ENCODE data around the gene PTER.
A peak's percentile ranks its signal among the peaks of the same experiment; 100 is the strongest.

PTER gene

GRCh38 chr10:16470747-16471146 lies 33.9 kb downstream of the PTER start:
- DNase-seq (ENCODE audit: low read depth, low spot score), result no peak

GRCh38 chr10:16472828-16473227 lies 36.0 kb downstream of the PTER start:
- DNase-seq (ENCODE audit: low read depth, low spot score), result no peak

- no peak for DNase-seq (ENCODE audit: low read depth, low spot score)
Measured at GRCh38 chr10:16477757-16478156, 40.9 kb downstream of the PTER start.

GRCh38 chr10:16478801-16479200 lies 42.0 kb downstream of the PTER start:
- DNase-seq (ENCODE audit: low read depth, low spot score), result no peak

GRCh38 chr10:16481052-16481728 lies 44.4 kb downstream of the PTER start:
- peak; percentile 2 for DNase-seq (ENCODE audit: low read depth, low spot score)

- no peak for DNase-seq (ENCODE audit: low read depth, low spot score)
Measured at GRCh38 chr10:16483241-16483917, 46.6 kb downstream of the PTER start.

GRCh38 chr10:16490511-16490910 lies 53.7 kb downstream of the PTER start:
- DNase-seq (ENCODE audit: low read depth, low spot score), result no peak

GRCh38 chr10:16491933-16492332 lies 55.1 kb downstream of the PTER start:
- DNase-seq (ENCODE audit: low read depth, low spot score), result no peak

GRCh38 chr10:16493884-16494536 lies 57.2 kb downstream of the PTER start:
- no peak for DNase-seq (ENCODE audit: low read depth, low spot score)

GRCh38 chr10:16497911-16498310 lies 61.1 kb downstream of the PTER start:
- DNase-seq (ENCODE audit: low read depth, low spot score), result no peak

- DNase-seq (ENCODE audit: low read depth, low spot score), result no peak
Measured at GRCh38 chr10:16505161-16505560, 68.4 kb downstream of the PTER start.

- DNase-seq (ENCODE audit: low read depth, low spot score), result no peak
Measured at GRCh38 chr10:16509996-16510395, 73.2 kb downstream of the PTER start.

GRCh38 chr10:16510843-16511242 lies 74.0 kb downstream of the PTER start:
- DNase-seq (ENCODE audit: low read depth, low spot score), result no peak

GRCh38 chr10:16518822-16519221 lies 82.0 kb downstream of the PTER start:
- DNase-seq (ENCODE audit: low read depth, low spot score), result no peak

GRCh38 chr10:16519250-16519907 lies 82.6 kb downstream of the PTER start:
- no peak for DNase-seq (ENCODE audit: low read depth, low spot score)

- DNase-seq (ENCODE audit: low read depth, low spot score), result peak; percentile 20
Measured at GRCh38 chr10:16519908-16520861, 83.4 kb downstream of the PTER start.

- peak; percentile 49 for DNase-seq (ENCODE audit: low read depth, low spot score)
Measured at GRCh38 chr10:16520900-16521299, 84.1 kb downstream of the PTER start.

- DNase-seq (ENCODE audit: low read depth, low spot score), result peak; percentile 63
Measured at GRCh38 chr10:16521311-16522016, 84.7 kb downstream of the PTER start, which contains the start of gene C1QL3. TSS of gene C1QL3 (minus strand) at chr10:16521879. CDS start at chr10:16521065, 814 bp downstream.

- DNase-seq (ENCODE audit: low read depth, low spot score), result no peak
Measured at GRCh38 chr10:16527452-16527851, 90.6 kb downstream of the PTER start.

GRCh38 chr10:16529853-16530252 lies 93.0 kb downstream of the PTER start:
- no peak for DNase-seq (ENCODE audit: low read depth, low spot score)

All from astrocyte of the hippocampus (primary cell).